ENCODE measurements around the gene CNN3. TPM values are rescaled to one million over a fixed set of nuclear protein-coding genes. Genes with fewer than 3 reads are reported as not detected.
A peak's percentile ranks its signal among the peaks of the same experiment; 100 is the strongest.

The CNN3 gene
- total and polyA plus RNA-seq, 2 donors: 163 to 350 TPM

DNA sequence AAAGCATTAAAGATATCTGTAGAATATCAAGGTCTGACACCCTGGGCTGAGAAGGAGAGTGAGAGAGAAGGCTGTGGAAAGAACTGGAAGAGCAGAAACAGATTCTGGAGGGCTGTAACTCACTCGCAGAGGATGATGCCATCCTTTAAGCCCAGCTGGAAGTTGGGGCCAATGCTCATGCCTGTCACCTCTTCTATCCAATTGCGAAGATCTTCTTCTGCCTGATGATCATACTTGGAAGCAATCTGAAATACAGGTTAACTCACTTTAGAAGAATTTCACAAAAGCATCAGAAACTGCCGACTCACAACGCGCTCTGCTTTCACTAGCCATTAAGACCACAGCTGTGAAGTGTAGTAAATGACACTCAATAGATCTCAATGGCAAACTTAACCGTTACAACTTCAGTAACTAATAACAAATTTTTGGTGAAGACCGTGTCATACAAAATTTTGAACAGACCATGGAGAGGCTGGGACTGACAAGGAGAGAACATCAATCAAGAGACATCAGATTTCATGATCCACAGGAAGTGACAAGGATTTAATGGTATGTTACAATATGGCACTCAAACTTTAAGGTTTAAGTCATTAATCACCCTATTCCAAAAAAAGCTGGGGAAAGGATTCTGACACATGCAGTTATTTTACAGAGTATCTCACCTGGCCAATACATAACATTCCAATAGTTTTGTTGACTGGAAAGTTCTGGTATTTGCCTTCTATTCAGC is 23.5 kb downstream of the CNN3 start:
- WGBS: 76% methylated on average over 7 of the region's 7 CpGs
- H3K4me1 ChIP-seq (ENCODE audit: insufficient read depth): no peaks in the 10 kb centered on the region

DNA sequence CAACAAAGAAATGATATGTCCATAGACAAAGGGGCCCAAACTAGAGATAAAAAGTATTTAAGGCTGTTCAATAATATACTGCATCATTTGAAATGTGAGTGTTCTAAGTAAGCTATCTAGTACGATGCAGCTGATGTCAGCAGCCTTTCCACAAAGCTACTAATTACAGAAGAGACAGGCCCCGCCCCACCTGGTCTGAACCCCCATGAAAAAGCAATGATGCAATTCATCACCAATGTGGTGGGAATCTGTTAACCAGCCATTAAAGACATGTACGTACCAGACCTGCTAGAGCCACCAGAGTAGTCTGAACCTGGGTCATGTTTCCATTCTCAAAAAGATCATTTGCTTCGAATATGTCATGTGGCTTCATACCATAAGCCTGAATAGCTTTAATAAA is 25.1 kb downstream of the CNN3 start:
- Histone ChIP-seq H3K27ac (ENCODE audit: low read depth) (no peak overlapping the region), H3K36me3 (ENCODE audit: insufficient read depth) (no peaks in the 10 kb centered on the region), H3K4me3 (ENCODE audit: low read depth, low read length) (no peak overlapping the region), H3K4me1 (ENCODE audit: insufficient read depth) (no peaks in the 10 kb centered on the region)
- no peak for DNase-seq (ENCODE audit: extremely low spot score)
- WGBS: 83% methylated on average over 4 of the region's 4 CpGs

More for the DNA sequence above, 23.5 kb downstream of the CNN3 start:
- no peak overlapping the region for H3K4me3 ChIP-seq (ENCODE audit: low read depth, low read length)
- DNase-seq (ENCODE audit: extremely low spot score): no peak
- no peak overlapping the region for H3K27ac ChIP-seq (ENCODE audit: low read depth)
- H3K36me3 ChIP-seq (ENCODE audit: insufficient read depth): no peaks in the 10 kb centered on the region

DNA sequence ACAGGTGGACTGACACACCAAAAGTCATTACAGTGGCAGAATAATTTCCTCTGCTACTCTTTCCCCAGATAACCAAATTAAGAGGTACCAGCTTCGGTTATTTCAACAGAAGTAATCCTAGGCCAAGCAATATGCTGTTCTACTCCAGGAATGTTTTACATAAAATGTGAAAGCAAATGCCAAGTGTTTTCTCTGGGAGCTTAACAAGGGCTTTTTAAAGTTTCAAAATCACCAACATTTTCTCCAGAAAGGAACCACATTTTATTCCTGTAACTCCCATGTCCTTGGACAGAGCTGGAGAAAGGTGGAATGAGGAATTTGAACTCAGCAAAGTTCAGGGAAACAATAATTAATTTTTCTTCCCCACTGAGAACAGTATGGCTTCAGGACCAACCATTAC is 27.2 kb downstream of the CNN3 start:
- WGBS: 55% methylated on average over 1 of the region's 1 CpG
- DNase-seq (ENCODE audit: extremely low spot score): no peak
- Histone ChIP-seq H3K36me3 (ENCODE audit: insufficient read depth) (peaks cover 2% of the 10 kb centered on the region), H3K4me1 (ENCODE audit: insufficient read depth) (no peaks in the 10 kb centered on the region), H3K27ac (ENCODE audit: low read depth) (peak overlapping the region; percentile 10), H3K4me3 (ENCODE audit: low read depth, low read length) (no peak overlapping the region)

DNA sequence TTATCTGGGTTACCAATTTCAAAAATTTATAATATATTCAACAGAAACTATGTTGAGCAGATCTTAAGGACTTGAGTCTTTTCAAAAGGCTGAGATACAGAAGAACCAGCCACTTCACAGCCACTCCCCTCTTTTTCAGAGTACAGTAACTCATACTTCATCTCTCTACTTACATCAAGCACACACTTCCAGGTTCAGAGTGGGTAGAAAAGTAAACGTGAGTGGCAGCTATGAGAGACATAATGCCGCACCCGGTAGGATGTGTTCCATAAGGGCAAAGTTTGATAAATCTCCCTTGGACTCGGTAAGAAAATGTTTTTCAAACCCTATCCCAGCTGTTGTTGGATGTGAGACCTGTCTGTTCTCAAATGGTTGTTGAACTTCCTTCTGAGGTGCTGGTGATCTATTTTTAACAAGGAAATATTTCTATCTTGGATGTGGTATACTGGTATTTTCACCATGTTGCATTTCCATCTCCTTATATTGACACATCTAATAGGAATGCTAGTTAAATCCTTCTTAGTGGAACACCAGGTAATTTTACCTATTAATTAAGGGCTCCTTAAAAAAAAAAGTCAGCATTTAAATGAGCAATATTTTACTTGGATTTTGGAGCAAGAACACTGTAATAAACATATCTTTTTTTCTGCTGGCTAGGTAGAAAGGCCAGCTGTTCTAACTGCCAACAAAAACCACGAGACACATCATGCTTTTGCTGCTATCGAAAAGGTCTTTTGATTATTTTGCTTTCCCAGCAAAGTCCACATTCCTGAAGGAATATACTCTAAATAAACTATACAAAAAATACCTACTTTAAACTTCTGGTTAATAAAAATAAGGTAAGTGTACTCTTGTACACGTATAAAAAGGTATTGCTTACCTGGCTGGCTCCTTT is 28.2 kb downstream of the CNN3 start:
- Histone ChIP-seq H3K4me1 (ENCODE audit: insufficient read depth) (no peaks in the 10 kb centered on the region), H3K27ac (ENCODE audit: low read depth) (no peak overlapping the region), H3K36me3 (ENCODE audit: insufficient read depth) (peaks cover 2% of the 10 kb centered on the region), H3K4me3 (ENCODE audit: low read depth, low read length) (no peak overlapping the region)
- DNase-seq (ENCODE audit: extremely low spot score): no peak
- WGBS: 79% methylated on average over 7 of the region's 7 CpGs

DNA sequence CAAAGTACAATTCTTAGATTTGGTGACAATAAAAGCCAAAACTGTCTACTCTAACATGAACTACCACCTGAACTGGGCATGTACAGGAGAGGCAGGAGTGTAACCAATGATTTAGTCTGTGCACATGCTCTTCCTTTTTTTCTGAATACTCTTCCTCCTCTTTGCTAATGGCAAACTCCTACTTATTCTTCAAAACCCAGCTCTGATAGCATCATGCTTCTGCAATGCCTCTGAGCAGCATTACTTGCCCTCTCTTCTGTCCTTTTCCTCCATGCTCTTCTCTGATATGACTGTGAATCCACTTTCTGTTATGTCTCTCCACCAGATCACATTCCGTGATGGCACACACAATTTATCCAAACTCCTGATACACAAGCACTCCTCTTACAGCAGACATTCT is 31.4 kb downstream of the CNN3 start:
- H3K4me3 ChIP-seq (ENCODE audit: low read depth, low read length): no peak overlapping the region
- H3K4me1 ChIP-seq (ENCODE audit: insufficient read depth): no peaks in the 10 kb centered on the region
- no peak for DNase-seq (ENCODE audit: extremely low spot score)
- H3K36me3 ChIP-seq (ENCODE audit: insufficient read depth): peaks cover 2% of the 10 kb centered on the region
- H3K27ac ChIP-seq (ENCODE audit: low read depth): no peak overlapping the region
- WGBS: 95% methylated on average over 1 of the region's 1 CpG

DNA sequence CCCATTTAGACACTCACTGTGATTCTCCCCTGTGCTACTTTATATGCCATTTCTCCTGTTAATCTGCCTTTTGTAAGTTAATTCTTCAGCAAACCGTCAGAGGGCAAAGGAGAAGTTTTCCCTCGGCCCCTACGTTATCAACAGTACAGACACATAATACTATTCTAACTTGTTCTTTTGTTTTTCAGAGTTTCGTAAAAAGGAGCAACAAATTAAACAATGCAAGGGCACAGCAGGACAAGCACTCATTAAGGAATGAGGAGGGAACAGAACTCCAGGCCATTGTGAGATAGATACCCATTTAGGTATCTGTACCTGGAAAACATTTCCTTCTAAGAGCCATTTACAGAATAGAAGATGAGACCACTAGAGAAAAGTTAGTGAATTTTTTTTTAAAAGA is 32.3 kb downstream of the CNN3 start:
- H3K36me3 ChIP-seq (ENCODE audit: insufficient read depth): peaks cover 2% of the 10 kb centered on the region
- no peak overlapping the region for H3K4me3 ChIP-seq (ENCODE audit: low read depth, low read length)
- H3K27ac ChIP-seq (ENCODE audit: low read depth): no peak overlapping the region
- no peaks in the 10 kb centered on the region for H3K4me1 ChIP-seq (ENCODE audit: insufficient read depth)
- no peak for DNase-seq (ENCODE audit: extremely low spot score)
- 84% methylated on average over 4 of the region's 4 CpGs for WGBS

DNA sequence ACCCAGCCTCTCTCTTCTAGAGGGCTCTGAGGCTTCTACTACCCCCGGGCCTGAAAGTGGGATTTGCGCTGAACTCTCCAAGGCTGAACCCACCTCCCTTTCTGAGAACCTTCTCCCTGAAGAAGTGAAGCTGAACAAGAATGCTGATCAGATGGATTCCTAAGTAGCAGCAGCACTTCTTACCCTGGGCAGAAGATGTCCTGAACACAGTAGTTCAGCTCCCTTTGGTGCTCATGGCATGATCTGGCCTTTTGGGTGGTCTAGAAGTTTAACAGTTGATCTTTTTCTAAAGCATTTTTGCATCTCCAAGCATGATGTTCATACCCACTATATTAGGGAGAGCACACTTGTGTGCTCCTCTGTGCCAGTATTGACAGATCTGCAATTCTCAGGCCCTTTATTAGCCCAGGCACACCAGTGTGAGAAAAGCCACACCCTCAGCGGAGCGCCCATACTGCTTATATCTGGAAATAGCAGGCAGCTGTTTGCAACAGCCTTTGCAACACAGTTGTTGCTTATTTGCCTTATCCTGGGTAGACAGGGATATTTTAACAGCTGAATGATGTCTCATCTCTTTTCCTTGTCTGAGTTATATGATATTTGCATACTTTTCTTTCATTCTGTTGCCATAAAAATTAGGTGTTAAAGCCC is 34.2 kb downstream of the CNN3 start:
- WGBS: 79% methylated on average over 4 of the region's 4 CpGs
- H3K4me1 ChIP-seq (ENCODE audit: insufficient read depth): no peaks in the 10 kb centered on the region
- peaks cover 2% of the 10 kb centered on the region for H3K36me3 ChIP-seq (ENCODE audit: insufficient read depth)
- no peak for DNase-seq (ENCODE audit: extremely low spot score)
- no peak overlapping the region for H3K27ac ChIP-seq (ENCODE audit: low read depth)
- no peak overlapping the region for H3K4me3 ChIP-seq (ENCODE audit: low read depth, low read length)

DNA sequence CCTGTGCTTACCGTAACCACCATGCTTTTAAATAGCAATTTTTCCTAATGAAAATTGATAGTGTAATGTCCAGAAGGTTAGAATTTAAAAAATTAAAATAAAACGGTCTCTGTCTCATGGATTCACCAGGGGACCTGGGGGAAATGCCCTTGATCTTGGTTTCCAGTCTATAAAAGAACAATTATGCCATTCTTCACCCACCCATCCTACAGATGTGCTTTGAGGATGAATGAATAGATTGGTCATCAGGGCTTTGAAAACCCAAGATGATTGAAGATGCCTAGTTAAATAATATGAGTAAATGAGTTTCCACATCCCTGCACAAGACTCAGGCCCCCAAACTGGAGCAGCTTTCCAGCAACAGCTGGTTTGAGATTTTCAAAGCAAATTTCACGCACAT is 38.7 kb downstream of the CNN3 start:
- WGBS: 87% methylated on average over 3 of the region's 3 CpGs
- Histone ChIP-seq H3K4me3 (ENCODE audit: low read depth, low read length) (no peak overlapping the region), H3K27ac (ENCODE audit: low read depth) (no peak overlapping the region), H3K36me3 (ENCODE audit: insufficient read depth) (no peaks in the 10 kb centered on the region), H3K4me1 (ENCODE audit: insufficient read depth) (no peaks in the 10 kb centered on the region)
- DNase-seq (ENCODE audit: extremely low spot score): no peak

DNA sequence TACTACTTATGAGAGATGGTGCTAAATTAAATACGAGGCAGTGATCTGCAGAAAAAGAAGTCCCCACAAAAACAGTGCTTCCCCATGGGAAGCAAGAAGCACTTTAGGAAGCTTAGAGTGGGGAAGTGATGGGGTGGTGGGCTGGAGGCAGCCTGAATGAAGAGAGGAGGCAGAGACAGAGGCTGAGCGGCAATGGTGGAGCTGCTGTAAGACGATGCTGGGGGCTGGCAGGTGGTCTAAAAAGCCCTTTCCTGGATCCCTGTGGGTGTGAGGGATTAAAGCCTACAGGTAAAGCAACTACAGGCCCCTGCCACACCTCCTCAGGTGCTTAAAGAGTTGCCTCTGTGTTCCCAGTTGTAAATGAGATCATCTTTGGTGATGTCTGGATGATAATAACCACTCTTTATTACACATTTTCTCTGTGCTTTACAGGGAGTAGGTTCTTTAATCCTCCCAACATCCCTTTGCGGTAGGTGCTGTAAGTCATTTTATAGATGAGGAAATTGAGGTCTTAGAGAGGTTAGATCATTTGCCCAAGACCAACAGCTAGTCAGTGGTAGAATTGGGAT is 39.2 kb downstream of the CNN3 start:
- WGBS: 73% methylated on average over 4 of the region's 4 CpGs
- no peak for DNase-seq (ENCODE audit: extremely low spot score)
- H3K27ac ChIP-seq (ENCODE audit: low read depth): no peak overlapping the region
- no peak overlapping the region for H3K4me3 ChIP-seq (ENCODE audit: low read depth, low read length)
- H3K4me1 ChIP-seq (ENCODE audit: insufficient read depth): no peaks in the 10 kb centered on the region
- no peaks in the 10 kb centered on the region for H3K36me3 ChIP-seq (ENCODE audit: insufficient read depth)

DNA sequence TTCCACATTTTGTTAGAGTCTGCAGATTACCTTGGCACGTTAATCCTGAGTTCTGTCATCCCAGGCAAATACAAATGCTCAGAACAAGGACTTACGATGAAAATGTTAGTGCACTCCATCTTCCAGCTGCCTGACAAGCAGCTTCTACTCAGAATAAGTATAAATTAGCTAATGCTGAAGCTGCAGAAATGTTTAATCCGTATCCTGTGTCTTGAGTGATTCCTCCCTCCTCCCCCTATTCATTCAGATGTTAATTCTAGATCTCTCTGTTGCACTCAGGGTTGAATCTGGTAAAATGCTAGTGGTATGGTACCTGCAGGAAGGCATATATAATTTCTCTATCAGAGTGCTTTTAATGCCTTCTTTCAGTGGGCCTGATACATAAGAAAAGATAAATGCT is 39.8 kb downstream of the CNN3 start:
- no peaks in the 10 kb centered on the region for H3K4me1 ChIP-seq (ENCODE audit: insufficient read depth)
- no peak overlapping the region for H3K27ac ChIP-seq (ENCODE audit: low read depth)
- no peaks in the 10 kb centered on the region for H3K36me3 ChIP-seq (ENCODE audit: insufficient read depth)
- no peak overlapping the region for H3K4me3 ChIP-seq (ENCODE audit: low read depth, low read length)
- 79% methylated on average over 3 of the region's 3 CpGs for WGBS
- DNase-seq (ENCODE audit: extremely low spot score): no peak

DNA sequence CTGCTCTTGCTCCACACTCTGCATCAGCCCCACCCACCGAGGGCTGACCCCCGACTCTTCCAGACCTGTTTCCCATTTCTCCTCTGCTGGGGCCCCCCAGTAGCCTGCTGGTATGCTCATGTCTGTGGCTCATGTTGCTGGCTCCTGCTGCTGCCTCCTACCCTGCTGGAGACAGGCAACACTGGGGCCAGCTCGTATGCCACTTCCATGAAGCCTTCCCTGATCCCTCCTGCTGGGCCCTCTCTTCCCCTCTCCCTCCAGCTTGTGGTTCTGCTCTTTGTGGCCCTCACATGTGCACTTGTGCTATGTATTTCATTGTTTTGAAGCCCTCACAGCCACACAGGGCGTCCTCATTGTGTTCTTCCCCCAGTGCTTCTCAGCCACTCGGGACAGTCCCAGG is 40.5 kb downstream of the CNN3 start:
- no peak for DNase-seq (ENCODE audit: extremely low spot score)
- Histone ChIP-seq H3K4me1 (ENCODE audit: insufficient read depth) (no peaks in the 10 kb centered on the region), H3K4me3 (ENCODE audit: low read depth, low read length) (no peak overlapping the region), H3K36me3 (ENCODE audit: insufficient read depth) (no peaks in the 10 kb centered on the region), H3K27ac (ENCODE audit: low read depth) (no peak overlapping the region)
- WGBS: 79% methylated on average over 5 of the region's 5 CpGs

DNA sequence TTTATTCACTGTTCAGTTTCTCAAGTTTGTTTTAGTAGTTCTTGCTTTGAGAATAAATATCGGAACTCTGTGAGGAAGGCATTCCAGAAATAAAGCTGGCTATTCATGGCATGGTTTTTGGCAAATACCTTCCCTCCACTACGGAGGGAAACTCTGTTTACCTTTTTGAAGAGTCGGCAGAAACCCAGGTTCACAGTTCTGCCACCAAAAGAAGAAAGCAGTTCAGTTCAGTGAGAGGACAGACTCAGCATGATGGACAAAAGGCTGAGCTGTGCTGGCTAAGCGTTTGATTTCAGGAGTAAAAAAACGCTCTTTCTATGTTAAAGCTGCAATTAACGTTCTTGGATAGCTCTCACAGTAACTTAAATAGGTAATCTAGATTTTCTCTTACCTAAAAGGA is 42.4 kb downstream of the CNN3 start:
- 31% methylated on average over 6 of the region's 6 CpGs for whole genome bisulfite sequencing
- Histone ChIP-seq H3K27ac (ENCODE audit: low read depth) (peak overlapping the region; percentile 39), H3K4me3 (ENCODE audit: low read depth, low read length) (no peak overlapping the region), H3K36me3 (ENCODE audit: insufficient read depth) (no peaks in the 10 kb centered on the region), H3K4me1 (ENCODE audit: insufficient read depth) (no peaks in the 10 kb centered on the region)
- no peak for DNase-seq (ENCODE audit: extremely low spot score)

DNA sequence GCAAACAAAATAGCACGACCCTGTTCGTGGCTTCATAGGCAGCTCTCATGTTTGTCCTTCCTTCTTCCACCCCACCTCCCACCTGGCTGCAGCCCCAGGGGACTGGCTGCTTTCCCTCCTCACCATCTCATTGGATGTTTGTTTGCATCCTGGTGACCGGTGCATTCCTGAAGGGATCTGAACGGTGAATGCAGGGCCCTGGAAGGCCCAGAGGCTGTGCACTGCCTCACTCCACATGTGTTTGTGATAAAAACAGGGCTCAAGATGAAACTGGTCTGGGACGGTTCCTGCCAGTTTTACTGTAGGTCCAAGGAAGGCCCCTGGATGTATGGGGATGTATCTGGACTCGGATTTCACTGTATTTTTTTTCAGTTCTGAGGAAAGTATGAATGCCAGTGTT is 42.8 kb downstream of the CNN3 start:
- no peak overlapping the region for H3K4me3 ChIP-seq (ENCODE audit: low read depth, low read length)
- 17% methylated on average over 6 of the region's 6 CpGs for WGBS

More for the DNA sequence above, 42.8 kb downstream of the CNN3 start:
- H3K27ac ChIP-seq (ENCODE audit: low read depth): no peak overlapping the region
- H3K4me1 ChIP-seq (ENCODE audit: insufficient read depth): no peaks in the 10 kb centered on the region
- no peaks in the 10 kb centered on the region for H3K36me3 ChIP-seq (ENCODE audit: insufficient read depth)
- DNase-seq (ENCODE audit: extremely low spot score): no peak
